HUDEP-2 (cell line): Measurements from ENCODE around the gene NFE2L2.
"Not testable (repeated sequence)": the region's sequence is repeated elsewhere in the genome, so short reads cannot be mapped to it uniquely, and the experiment has no call there.

Source experiments
- DNase-seq, 76 experiments: peaks; one replicate each; lab custom pipeline; 2025; ENCODE audit not compliant: unreplicated experiment in 76 of 76; lab: John Stamatoyannopoulos, UW

The NFE2L2 gene

GRCh38 chr2:177204417-177204816 lies 60.1 kb downstream of the NFE2L2 start:
- DNase-seq = no peak

- no peak for DNase-seq
Observed at GRCh38 chr2:177201919-177202346, 62.6 kb downstream of the NFE2L2 start.

- not testable (repeated sequence) for DNase-seq
Observed at GRCh38 chr2:177200419-177200818, 64.1 kb downstream of the NFE2L2 start.

- no peak for DNase-seq
Observed at GRCh38 chr2:177195194-177195593, 69.3 kb downstream of the NFE2L2 start.

GRCh38 chr2:177193240-177193639 lies 71.3 kb downstream of the NFE2L2 start:
- DNase-seq = no peak

GRCh38 chr2:177192788-177193187 lies 71.7 kb downstream of the NFE2L2 start:
- DNase-seq = no peak

- no peak for DNase-seq
Observed at GRCh38 chr2:177190941-177191340, 73.6 kb downstream of the NFE2L2 start.

- no peak for DNase-seq
Observed at GRCh38 chr2:177188482-177189469, 75.8 kb downstream of the NFE2L2 start.

- no peak for DNase-seq
Observed at GRCh38 chr2:177187631-177188312, 76.8 kb downstream of the NFE2L2 start.

GRCh38 chr2:177186038-177186437 lies 78.5 kb downstream of the NFE2L2 start:
- not testable (repeated sequence) for DNase-seq

GRCh38 chr2:177184606-177185005 lies 79.9 kb downstream of the NFE2L2 start:
- no peak for DNase-seq

GRCh38 chr2:177183860-177184259 lies 80.7 kb downstream of the NFE2L2 start:
- no peak for DNase-seq
